NCI-H1436 (cell line): ENCODE measurements around the gene NME4.
A peak's percentile ranks its signal among the peaks of the same experiment; 100 is the strongest.

ENCODE experiments used
- DNase-seq: peaks from one replicate; lab custom pipeline; 2025; lab: John Stamatoyannopoulos, UW

NME4 gene

GRCh38 chr16:363766-364490 is 33.1 kb upstream of the NME4 start:
- no peak for DNase-seq

GRCh38 chr16:364595-365491 is 32.2 kb upstream of the NME4 start:
- no peak for DNase-seq

DNA sequence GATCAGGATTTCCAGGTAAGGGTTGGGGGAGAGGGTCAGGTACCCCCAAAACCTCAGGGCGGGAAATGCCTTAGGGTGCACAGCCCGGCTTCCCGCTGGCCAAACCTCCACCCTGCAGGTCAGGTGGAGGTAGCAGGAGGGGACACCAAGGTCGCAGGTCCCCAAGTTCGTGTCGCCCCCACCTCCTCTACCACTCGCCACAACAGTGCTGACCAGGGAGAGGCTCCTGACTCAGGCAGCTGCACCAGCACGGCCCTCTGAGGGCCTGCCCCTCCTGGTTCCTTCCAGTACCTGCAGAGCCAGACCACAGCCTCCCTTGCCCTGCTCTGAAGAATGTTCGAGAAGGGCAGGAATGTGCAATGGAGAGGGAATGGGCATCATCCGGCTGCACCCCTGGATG is 30.5 kb upstream of the NME4 start:
- DNase-seq: no peak

- DNase-seq: no peak
These were observed 29.6 kb upstream of the NME4 start for GRCh38 chr16:367333-367903.

DNA sequence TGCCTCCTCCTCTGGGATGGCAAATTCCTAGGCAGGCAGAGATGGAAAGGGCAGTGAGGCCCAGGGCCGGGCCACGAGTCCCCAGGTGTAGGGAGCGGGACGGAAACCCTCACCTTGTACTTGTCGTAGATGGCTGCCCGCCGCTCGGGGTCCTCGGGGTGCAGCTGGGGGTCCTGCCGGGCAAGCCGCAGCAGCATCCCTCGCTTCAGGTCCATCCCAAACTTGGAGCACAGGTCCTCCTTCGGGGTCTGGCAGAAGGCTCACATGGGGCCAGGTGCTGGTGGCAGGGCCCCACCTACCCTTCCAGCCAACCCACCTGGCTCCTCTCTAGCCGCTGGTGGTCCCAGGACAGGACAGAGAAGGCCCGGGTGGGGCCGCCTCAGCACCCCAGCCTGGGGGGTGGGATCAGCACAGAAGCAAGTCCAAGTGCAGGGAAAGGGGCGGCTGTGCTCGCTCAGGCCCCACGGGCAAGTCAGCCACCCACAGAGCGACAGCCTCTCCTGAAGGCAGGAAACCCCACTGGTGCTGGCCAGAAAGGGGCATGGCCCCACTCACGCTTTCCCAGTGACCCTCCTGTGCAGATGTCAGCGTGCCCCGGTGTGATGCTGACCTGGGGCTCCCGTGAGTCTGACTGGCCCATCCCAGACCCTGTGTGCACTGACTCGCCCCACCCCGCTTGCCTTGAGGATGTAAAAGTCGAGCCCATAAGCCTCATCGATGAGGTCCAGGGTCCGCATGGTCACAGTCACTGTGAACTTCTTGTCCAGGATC is 28.4 kb upstream of the NME4 start:
- DNase-seq: no peak

GRCh38 chr16:369275-369865 is 27.6 kb upstream of the NME4 start:
- no peak for DNase-seq

DNA sequence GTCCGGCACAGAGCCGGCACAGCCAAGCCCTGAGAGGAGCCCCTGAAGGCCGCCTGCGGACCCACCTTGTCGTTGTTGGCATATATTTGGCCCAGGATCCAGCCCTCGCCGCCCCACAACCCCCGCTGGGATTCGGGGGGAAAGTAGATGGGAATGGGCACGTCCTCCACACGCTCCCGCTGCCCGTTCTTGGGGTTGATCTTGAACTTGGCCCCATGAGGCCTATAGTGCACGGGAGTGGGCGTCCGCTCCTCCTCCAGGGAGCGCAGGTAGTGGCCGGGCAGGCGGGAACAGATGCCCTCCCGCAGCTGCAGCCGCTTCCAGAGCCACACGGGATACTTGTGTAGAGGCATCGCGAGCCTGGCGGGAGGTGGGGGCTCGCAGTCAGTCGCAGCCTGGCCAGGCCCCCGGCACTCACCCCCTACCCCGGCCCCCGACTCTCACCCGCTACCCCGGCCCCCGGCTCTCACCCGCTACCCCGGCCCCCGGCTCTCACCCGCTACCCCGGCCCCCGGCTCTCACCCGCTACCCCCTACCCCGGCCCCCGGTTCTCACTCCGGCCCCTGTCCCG is 27.0 kb upstream of the NME4 start:
- DNase-seq: no peak

GRCh38 chr16:370443-370842 is 26.6 kb upstream of the NME4 start, which contains the start of gene MRPL28:
MRPL28 (minus strand) TSS chr16:370538; CDS start chr16:370218, 320 bp downstream.
- DNase-seq: peak; percentile 89

- no peak for DNase-seq
These were observed 26.0 kb upstream of the NME4 start for GRCh38 chr16:370979-371514.

DNA sequence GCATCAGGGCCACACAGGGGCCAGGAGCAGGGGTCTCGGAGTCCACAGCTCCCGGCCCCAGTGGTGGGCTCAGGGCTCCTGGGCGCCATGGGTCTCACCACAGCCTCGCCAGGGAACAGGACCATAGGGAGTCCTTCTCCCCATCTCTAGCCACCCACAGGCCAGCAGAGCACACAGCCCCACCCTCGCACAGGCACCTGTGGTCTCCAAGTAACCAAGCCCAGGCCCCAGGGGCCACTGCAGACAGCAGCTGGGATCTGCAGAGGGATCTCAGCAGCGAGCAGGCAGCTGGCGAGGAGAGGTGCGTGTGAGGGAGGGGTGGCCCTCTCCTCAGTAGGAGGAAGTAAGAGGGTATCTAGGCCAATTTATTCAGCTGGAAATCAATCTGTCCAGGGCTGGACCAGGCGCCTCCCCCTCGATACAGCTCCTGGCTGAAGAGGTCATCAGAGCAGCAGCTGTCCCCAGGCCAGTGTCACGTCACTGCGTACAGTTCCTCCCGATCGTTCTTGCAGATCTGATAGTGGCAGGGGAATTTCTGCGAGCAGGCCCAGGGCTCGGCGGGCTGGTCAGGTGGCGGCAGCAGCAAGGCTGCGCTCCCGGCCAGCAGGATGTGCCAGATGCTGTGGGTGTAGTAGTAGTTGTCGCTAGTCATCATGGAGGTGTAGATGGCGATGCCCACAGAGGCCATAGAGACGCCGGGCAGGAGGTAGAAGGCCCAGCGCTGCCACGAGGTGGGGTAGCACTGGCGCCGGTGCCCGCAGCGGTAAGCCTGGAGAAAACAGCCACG is 25.3 kb upstream of the NME4 start:
- DNase-seq: no peak

GRCh38 chr16:372302-372983 is 24.6 kb upstream of the NME4 start:
- no peak for DNase-seq

DNA sequence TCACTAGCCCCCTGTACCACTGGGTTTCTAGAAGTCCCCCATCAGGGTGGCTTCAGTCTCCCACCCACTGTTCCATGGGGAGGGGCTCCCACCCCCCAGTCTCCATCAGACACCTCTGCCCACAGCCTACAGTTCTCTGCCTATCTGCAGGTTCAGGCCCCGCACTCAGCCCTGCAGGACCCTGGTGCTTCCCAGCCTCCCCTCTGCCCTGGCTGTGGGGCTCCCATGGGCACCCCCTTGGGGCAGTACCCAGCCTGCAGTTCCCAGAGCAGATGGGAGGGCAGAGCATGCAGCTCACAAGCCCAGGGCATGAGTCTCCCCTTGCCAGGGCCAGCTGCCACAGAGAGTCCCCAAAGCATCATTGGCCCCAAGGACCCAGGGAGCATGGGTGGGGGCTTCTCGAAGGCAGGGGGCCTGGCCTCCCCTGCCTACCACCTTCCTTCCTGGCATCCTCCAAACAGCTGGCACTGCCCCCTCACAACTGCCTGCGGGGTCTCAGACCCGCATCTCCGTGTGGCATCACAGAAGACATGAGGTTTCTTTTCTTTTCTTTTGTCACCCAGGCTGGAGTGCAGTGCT is 23.9 kb upstream of the NME4 start:
- no peak for DNase-seq

DNA sequence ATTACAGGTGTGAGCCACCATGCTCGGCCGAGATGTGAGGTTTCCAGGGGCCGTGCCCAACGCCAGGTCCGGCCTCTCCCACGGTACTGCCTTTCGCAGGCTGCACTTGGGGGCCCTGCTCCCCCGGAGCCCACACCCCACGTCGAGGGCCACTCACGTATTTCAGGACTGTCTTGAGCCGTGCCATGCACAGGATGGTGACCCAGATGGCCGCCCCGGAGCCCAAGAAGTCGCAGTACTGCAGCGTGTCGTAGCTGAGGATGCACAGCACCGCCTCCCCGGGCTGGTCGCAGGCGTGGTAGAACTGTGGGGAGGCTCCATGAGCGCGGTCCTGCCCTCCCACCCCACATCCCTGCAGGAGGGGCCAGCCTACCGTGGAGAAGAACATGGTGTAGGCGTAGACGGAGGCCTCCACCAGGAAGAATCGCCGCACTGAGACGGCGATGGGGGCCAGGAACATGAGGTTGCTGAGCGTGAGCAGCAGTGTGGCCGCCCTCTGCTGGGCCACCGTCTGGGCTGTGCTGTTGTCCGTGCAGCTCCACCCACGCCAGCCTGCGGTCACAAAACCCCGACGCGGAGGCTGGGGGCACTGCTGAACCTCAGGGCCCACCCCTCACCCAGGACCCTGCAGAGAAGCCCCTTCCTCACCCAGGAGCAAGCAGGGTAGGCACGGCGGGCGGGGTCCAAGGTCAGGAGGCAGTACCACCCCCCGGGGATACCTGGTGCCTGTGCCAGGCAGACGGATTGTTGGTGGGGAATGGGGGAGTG is 23.0 kb upstream of the NME4 start:
- no peak for DNase-seq

DNA sequence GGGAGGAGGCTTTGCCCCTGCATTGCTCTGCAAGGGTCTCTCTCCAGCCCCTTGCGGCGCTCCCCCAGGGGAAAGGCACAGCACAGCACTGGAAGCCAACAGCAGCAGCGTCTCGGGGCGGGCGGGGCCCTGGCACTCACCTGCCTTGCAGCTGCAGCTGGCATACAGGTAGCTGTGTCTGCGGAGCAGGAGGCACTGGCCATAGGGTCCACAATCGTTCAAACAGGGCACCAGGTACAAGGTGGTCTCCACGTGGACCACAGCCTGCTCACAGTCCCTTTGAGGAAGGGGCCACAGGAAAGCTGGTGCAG is 22.4 kb upstream of the NME4 start:
- no peak for DNase-seq

DNA sequence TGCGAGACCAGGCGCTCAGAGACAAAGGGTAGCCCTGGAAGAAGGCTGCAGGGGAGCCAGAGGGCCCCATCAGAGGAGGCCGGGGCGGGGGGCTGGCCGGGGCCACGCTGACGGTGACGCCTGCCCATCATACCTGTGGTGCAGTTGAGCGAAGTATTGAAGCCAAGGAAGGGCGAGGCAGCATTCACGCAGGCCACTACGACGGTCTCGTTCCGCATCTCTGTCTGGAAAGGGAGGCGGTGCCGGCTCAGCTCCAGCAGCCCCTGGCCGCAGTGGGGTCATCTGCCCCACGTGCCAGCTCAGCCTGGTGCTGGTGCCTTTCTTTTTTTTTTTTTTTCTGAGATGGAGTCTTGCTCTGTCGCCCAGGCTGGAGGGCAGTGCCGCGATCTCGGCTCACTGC is 21.8 kb upstream of the NME4 start:
- DNase-seq: no peak

GRCh38 chr16:375927-376816 is 20.8 kb upstream of the NME4 start:
- no peak for DNase-seq

GRCh38 chr16:376817-377418 is 20.1 kb upstream of the NME4 start:
- no peak for DNase-seq
